ENCODE results near the gene TMPRSS3. TPM values are rescaled to one million over a fixed set of nuclear protein-coding genes. Genes with fewer than 3 reads are reported as not detected.

The TMPRSS3 gene
- total RNA-seq, 1 donor from 2014 or later = not detected

GRCh38 chr21:42401820-42402251, 6.0 kb upstream of the TMPRSS3 start:
- H3K27me3 Mint-ChIP-seq (ENCODE audit: low read depth) = peaks cover 3% of the 10 kb centered on the region
- DNase-seq (ENCODE audit: low spot score in 2 of 2, unreplicated experiment in 2 of 2) = no peak
- H3K36me3 Mint-ChIP-seq = no peaks in the 10 kb centered on the region
- TF ChIP-seq CTCF (IDR thresholded peaks at IDR 0.05; ENCODE audit: unreplicated experiment) = no peak
- no peaks in the 10 kb centered on the region for H3K9me3 Mint-ChIP-seq
- H3K27ac Mint-ChIP-seq = no peak overlapping the region
- H3K4me3 Mint-ChIP-seq = no peak overlapping the region
- H3K4me1 Mint-ChIP-seq = peaks cover 4% of the 10 kb centered on the region

- no peak for DNase-seq (ENCODE audit: low spot score in 2 of 2, unreplicated experiment in 2 of 2)
- H3K4me1 Mint-ChIP-seq = peaks cover 4% of the 10 kb centered on the region
- no peaks in the 10 kb centered on the region for H3K9me3 Mint-ChIP-seq
- H3K27me3 Mint-ChIP-seq (ENCODE audit: low read depth) = no peaks in the 10 kb centered on the region
- no peak for TF ChIP-seq CTCF (IDR thresholded peaks at IDR 0.05; ENCODE audit: unreplicated experiment)
- no peak overlapping the region for H3K27ac Mint-ChIP-seq
- H3K36me3 Mint-ChIP-seq = no peaks in the 10 kb centered on the region
- no peak overlapping the region for H3K4me3 Mint-ChIP-seq
Observed at GRCh38 chr21:42401154-42401553, 5.3 kb upstream of the TMPRSS3 start.

GRCh38 chr21:42400525-42400924, 4.7 kb upstream of the TMPRSS3 start:
- Mint-ChIP-seq H3K36me3 (no peaks in the 10 kb centered on the region), H3K27me3 (ENCODE audit: low read depth) (no peaks in the 10 kb centered on the region), H3K9me3 (no peaks in the 10 kb centered on the region), H3K4me1 (peaks cover 4% of the 10 kb centered on the region), H3K27ac (no peak overlapping the region), H3K4me3 (no peak overlapping the region)
- no peak for DNase-seq (ENCODE audit: low spot score in 2 of 2, unreplicated experiment in 2 of 2)
- no peak for TF ChIP-seq CTCF (IDR thresholded peaks at IDR 0.05; ENCODE audit: unreplicated experiment)

- no peak for TF ChIP-seq CTCF (IDR thresholded peaks at IDR 0.05; ENCODE audit: unreplicated experiment)
- no peak overlapping the region for H3K27ac Mint-ChIP-seq
Observed at GRCh38 chr21:42398436-42399028, 2.7 kb upstream of the TMPRSS3 start.

GRCh38 chr21:42397746-42398394, 2.0 kb upstream of the TMPRSS3 start:
- Mint-ChIP-seq H3K9me3 (no peaks in the 10 kb centered on the region), H3K4me1 (peaks cover 2% of the 10 kb centered on the region), H3K36me3 (no peaks in the 10 kb centered on the region), H3K27me3 (ENCODE audit: low read depth) (no peaks in the 10 kb centered on the region), H3K27ac (no peak overlapping the region), H3K4me3 (no peak overlapping the region)
- no peak for TF ChIP-seq CTCF (IDR thresholded peaks at IDR 0.05; ENCODE audit: unreplicated experiment)
- DNase-seq (ENCODE audit: low spot score in 2 of 2, unreplicated experiment in 2 of 2) = no peak

More at GRCh38 chr21:42398436-42399028, 2.7 kb upstream of the TMPRSS3 start:
- Mint-ChIP-seq H3K9me3 (no peaks in the 10 kb centered on the region), H3K4me1 (peaks cover 3% of the 10 kb centered on the region), H3K27me3 (ENCODE audit: low read depth) (no peaks in the 10 kb centered on the region), H3K4me3 (no peak overlapping the region), H3K36me3 (no peaks in the 10 kb centered on the region)
- no peak for DNase-seq (ENCODE audit: low spot score in 2 of 2, unreplicated experiment in 2 of 2)
